T-helper 17 cell (primary cell): ENCODE data around the gene BEND5. TPM values are rescaled to one million over a fixed set of nuclear protein-coding genes. Genes with fewer than 3 reads are reported as not detected.

Source experiments
- ATAC-seq: fragments of 150-1000 bp; cut with Tn5 transposase; 2 replicates; pipeline ENCODE4 v1.10.0; 2021; ENCODE audit warnings: mild to moderate bottlenecking, moderate library complexity
- DNase-seq, 3 donors: peaks; one replicate each; pipeline versions ENCODE4 v3.0.0 to v3.0.0-alpha.2; 2020 to 2021
- H3K9me3 ChIP-seq: one replicate; pipeline ENCODE4 v1.7.0; 2013; ENCODE audit warnings: low read length, mild to moderate bottlenecking; ENCODE audit not compliant: control insufficient read depth, poor library complexity, severe bottlenecking
- H3K27ac Mint-ChIP-seq: one replicate; pipeline ENCODE4 v1.8.0; 2022; ENCODE audit warnings: mild to moderate bottlenecking, moderate library complexity, mixed read lengths
- H3K27me3 Mint-ChIP-seq: one replicate; pipeline ENCODE4 v1.8.0; 2022; ENCODE audit warnings: mixed read lengths
- H3K36me3 Mint-ChIP-seq: one replicate; pipeline ENCODE4 v1.8.0; 2022; ENCODE audit warnings: low read depth, mixed read lengths
- H3K4me1 Mint-ChIP-seq: one replicate; pipeline ENCODE4 v1.8.0; 2022; ENCODE audit warnings: mild to moderate bottlenecking, mixed read lengths
- H3K4me3 Mint-ChIP-seq: one replicate; pipeline ENCODE4 v1.8.0; 2022; ENCODE audit warnings: mild to moderate bottlenecking, moderate library complexity, mixed read lengths
- total RNA-seq, 4 donors: library from RNA in 2 of 4; stranded (reverse) in 2 of 4; gene quantifications; one replicate each; pipeline ENCODE4 v1.2.3 and lab custom pipeline; 2022 to 2026

BEND5 gene
- total RNA-seq, 2 donors from 2014 or later = 0.70 to 0.92 TPM

DNA sequence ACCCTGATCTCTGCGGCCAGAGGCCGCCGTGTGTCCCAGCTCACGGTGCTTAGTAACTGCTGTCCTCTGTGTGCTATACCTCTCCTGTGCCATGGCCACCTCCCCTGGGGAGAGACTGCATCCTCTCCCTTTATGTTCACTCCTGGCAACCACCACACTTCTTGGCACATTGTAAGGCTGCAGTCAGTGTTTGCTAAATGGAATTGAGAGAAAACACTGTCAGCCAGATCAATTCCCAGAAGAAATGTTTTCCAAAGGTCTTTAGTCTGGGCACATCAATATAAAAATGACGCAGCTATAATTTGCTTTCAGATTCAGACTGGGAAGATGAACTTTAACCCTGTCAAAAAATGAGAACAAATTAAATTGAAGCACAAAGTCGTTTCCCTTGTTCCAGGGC is 96.8 kb downstream of the BEND5 start:
- Mint-ChIP-seq H3K4me1 (peaks cover 3% of the 10 kb centered on the region), H3K4me3 (no peak overlapping the region), H3K27me3 (peaks cover 29% of the 10 kb centered on the region), H3K36me3 (no peaks in the 10 kb centered on the region), H3K27ac (no peak overlapping the region)
- DNase-seq (no peak), ATAC-seq (no peak)
- H3K9me3 ChIP-seq = no peaks in the 10 kb centered on the region

DNA sequence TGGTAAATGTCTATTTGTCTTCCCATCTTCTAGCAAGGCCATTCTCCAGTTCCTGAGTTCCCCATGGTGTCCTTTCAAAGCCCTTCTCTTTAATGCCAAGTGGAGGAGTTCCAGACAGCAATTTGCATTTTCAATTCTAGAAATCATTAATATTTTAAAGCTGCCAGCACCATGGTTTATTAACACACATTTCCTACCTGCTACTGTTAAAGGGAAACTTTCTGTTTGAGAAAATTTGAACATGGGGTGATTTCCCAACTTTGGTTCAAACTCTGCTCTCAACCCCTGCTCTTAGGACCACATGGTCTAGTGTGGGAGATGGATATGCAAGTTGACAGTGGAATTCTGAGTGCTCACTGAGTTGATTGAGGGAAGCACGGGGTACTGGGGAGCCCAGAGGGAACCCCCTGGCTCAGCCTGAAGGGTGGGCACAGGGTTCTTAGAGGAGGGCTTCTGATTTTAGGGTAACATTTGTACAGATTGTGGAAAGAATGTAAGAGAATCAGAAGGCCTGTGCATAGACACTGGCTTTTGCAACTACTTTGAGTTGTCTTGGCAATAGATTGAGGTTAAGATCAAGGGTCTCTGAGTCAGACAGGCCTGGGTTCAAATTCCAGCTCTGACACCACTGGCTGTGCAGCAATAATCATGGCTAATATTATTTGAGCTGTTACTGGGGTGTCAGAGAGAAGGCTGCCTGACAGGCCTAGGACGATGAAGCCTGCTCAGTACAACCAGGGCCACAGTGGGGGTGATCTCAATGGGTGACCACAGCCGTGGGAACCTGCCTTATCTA is 97.8 kb downstream of the BEND5 start:
- Mint-ChIP-seq H3K4me1 (peaks cover 3% of the 10 kb centered on the region), H3K4me3 (no peak overlapping the region), H3K27ac (no peak overlapping the region), H3K27me3 (peaks cover 39% of the 10 kb centered on the region), H3K36me3 (peaks cover 2% of the 10 kb centered on the region)
- DNase-seq (no peak), ATAC-seq (no peak)
- no peaks in the 10 kb centered on the region for H3K9me3 ChIP-seq
